Measurements from ENCODE around the gene IL17F.

IL17F gene

GRCh38 chr6:52190409-52190808, 53.9 kb downstream of the IL17F start:
- DNase-seq (ENCODE audit: low read depth in 2 of 2): no peak

GRCh38 chr6:52189974-52190373, 54.3 kb downstream of the IL17F start:
- no peak for DNase-seq (ENCODE audit: low read depth in 2 of 2)

- no peak for DNase-seq (ENCODE audit: low read depth in 2 of 2)
These were observed 57.2 kb downstream of the IL17F start for GRCh38 chr6:52187098-52187497.
